Subcutaneous adipose tissue (tissue), 4 donors: Measurements from ENCODE around the gene NCS1. TPM values are rescaled to one million over a fixed set of nuclear protein-coding genes. Genes with fewer than 3 reads are reported as not detected.

Experiments
- CTCF ChIP-seq: fragments of 450-650 bp; IDR thresholded peaks from one replicate; pipeline ENCODE4 v1.5.1; 2016; ENCODE audit warnings: low read depth, mild to moderate bottlenecking, control low read depth, antibody characterized with exemption, moderate library complexity
- total RNA-seq, 4 donors: library from RNA; depleted of rRNA; stranded (reverse); fragments of >200 nt; gene quantifications; one replicate each; pipeline ENCODE4 v1.1.0, GENCODE V29; 2016

Gene NCS1
- total RNA-seq, 4 donors from 2014 or later = 0.19 to 4.4 (median 1.8) TPM

GRCh38 chr9:130245474-130245873 is 73.3 kb downstream of the NCS1 start:
- TF ChIP-seq CTCF = no peak

- TF ChIP-seq CTCF = no peak
Measured at GRCh38 chr9:130246126-130246525, 73.9 kb downstream of the NCS1 start.

GRCh38 chr9:130254747-130255630 is 82.8 kb downstream of the NCS1 start:
- no peak for TF ChIP-seq CTCF

GRCh38 chr9:130255631-130256134 is 83.5 kb downstream of the NCS1 start:
- no peak for TF ChIP-seq CTCF

GRCh38 chr9:130256644-130257043 is 84.4 kb downstream of the NCS1 start:
- TF ChIP-seq CTCF = no peak

GRCh38 chr9:130259044-130259443 is 86.8 kb downstream of the NCS1 start:
- no peak for TF ChIP-seq CTCF
